ENCODE results near the gene IGF2BP2. TPM values are rescaled to one million over a fixed set of nuclear protein-coding genes. Genes with fewer than 3 reads are reported as not detected.
A peak's percentile ranks its signal among the peaks of the same experiment; 100 is the strongest.

IGF2BP2 gene
- total RNA-seq, 6 experiments from 2014 or later = 97.2 to 111 (median 100.0) TPM

DNA sequence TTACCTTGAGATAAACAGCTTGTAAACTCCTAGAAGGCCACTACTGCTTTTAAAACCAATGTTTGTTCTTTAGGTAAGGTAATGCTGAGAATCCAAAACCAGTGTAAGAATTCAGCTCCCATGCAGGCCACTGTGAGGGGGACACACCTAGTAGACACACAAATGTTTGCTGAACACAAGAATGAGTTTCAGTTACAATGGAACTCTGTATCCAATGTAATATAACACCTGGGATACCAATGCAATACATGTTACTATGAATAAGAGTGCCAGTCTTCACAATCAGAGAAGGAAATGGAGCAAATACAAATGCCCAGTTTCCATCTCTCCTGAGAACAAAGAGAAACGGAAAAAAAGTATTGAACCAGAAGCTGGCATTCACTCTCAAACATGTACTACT, 65.9 kb downstream of the IGF2BP2 start:
- Mint-ChIP-seq H3K27me3 (ENCODE audit: insufficient read depth) (peaks cover 6% of the 10 kb centered on the region), H3K9me3 (peaks cover 5% of the 10 kb centered on the region; the same call in 1 of the 2 replicates), H3K4me3 (no peak overlapping the region), H3K36me3 (ENCODE audit: low read depth) (peaks cover 32% of the 10 kb centered on the region), H3K27ac (no peak overlapping the region; the same call in 1 of the 2 replicates), H3K4me1 (ENCODE audit: low read depth) (peaks cover 77% of the 10 kb centered on the region)
- TF ChIP-seq, protein P1, sequence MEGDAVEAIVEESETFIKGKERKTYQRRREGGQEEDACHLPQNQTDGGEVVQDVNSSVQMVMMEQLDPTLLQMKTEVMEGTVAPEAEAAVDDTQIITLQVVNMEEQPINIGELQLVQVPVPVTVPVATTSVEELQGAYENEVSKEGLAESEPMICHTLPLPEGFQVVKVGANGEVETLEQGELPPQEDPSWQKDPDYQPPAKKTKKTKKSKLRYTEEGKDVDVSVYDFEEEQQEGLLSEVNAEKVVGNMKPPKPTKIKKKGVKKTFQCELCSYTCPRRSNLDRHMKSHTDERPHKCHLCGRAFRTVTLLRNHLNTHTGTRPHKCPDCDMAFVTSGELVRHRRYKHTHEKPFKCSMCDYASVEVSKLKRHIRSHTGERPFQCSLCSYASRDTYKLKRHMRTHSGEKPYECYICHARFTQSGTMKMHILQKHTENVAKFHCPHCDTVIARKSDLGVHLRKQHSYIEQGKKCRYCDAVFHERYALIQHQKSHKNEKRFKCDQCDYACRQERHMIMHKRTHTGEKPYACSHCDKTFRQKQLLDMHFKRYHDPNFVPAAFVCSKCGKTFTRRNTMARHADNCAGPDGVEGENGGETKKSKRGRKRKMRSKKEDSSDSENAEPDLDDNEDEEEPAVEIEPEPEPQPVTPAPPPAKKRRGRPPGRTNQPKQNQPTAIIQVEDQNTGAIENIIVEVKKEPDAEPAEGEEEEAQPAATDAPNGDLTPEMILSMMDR (IDR thresholded peaks at IDR 0.05) = no peak
- DNase-seq = no peak

DNA sequence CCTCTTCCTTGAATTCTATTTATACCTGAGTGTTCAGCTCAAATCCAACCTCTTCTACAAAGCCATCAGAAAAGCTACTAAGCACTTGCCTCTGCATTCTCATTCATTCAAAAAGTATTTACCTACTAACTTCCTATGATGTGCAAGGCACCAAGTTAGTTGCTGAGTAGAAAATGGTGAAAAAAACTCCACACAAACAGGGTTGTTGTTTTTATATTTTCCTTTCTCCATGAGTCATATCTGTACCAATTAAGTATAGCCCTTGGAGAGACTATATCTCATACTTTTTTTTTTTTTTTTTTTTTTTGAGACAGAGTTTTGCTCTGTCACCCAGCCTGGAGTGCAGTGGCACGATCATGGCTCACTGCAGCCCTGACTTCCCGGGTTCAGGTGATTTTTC, 67.7 kb downstream of the IGF2BP2 start:
- peaks cover 62% of the 10 kb centered on the region for H3K4me1 Mint-ChIP-seq (ENCODE audit: low read depth)
- TF ChIP-seq, protein P1 (IDR thresholded peaks at IDR 0.05) = no peak
- H3K27ac Mint-ChIP-seq = peak overlapping the region; percentile 38
- H3K9me3 Mint-ChIP-seq = peaks cover 5% of the 10 kb centered on the region; the same call in 1 of the 2 replicates
- H3K4me3 Mint-ChIP-seq = no peak overlapping the region; the same call in 1 of the 2 replicates
- peaks cover 6% of the 10 kb centered on the region for H3K27me3 Mint-ChIP-seq (ENCODE audit: insufficient read depth)
- peaks cover 45% of the 10 kb centered on the region for H3K36me3 Mint-ChIP-seq (ENCODE audit: low read depth)
- peak; percentile 63 for DNase-seq

GRCh38 chr3:185756477-185756876, 68.4 kb downstream of the IGF2BP2 start:
- H3K36me3 Mint-ChIP-seq (ENCODE audit: low read depth) = peaks cover 49% of the 10 kb centered on the region
- TF ChIP-seq, protein P1 (IDR thresholded peaks at IDR 0.05) = no peak
- peaks cover 5% of the 10 kb centered on the region; the same call in 1 of the 2 replicates for H3K9me3 Mint-ChIP-seq
- peaks cover 56% of the 10 kb centered on the region for H3K4me1 Mint-ChIP-seq (ENCODE audit: low read depth)
- H3K4me3 Mint-ChIP-seq = no peak overlapping the region
- H3K27ac Mint-ChIP-seq = no peak overlapping the region
- peaks cover 6% of the 10 kb centered on the region for H3K27me3 Mint-ChIP-seq (ENCODE audit: insufficient read depth)
- DNase-seq = no peak

DNA sequence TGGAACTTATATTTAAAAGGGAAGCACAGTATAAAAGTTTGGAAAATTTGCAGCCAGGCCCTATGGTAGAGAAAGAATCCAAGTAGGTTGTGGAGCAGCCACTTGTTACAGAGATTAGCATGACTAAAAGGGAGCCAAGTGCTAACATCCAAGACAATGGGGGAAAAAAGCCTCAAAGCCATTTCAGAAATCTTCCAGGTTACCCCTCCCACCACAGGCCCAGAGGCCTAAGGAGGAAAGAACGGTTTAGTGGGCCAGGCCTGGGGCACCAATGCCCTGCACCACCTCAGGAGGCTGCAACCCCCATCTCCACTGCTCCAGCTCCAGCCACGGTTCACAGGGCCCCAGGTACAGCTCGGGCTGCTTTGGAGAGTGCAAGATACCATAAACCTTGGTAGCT, 69.9 kb downstream of the IGF2BP2 start:
- H3K36me3 Mint-ChIP-seq (ENCODE audit: low read depth) = peaks cover 55% of the 10 kb centered on the region
- H3K27me3 Mint-ChIP-seq (ENCODE audit: insufficient read depth) = peaks cover 2% of the 10 kb centered on the region; the same call in 1 of the 2 replicates
- peaks cover 50% of the 10 kb centered on the region for H3K4me1 Mint-ChIP-seq (ENCODE audit: low read depth)
- peaks cover 5% of the 10 kb centered on the region; the same call in 1 of the 2 replicates for H3K9me3 Mint-ChIP-seq
- TF ChIP-seq, protein P1 (IDR thresholded peaks at IDR 0.05) = no peak
- H3K4me3 Mint-ChIP-seq = no peak overlapping the region
- no peak for DNase-seq
- no peak overlapping the region; the same call in 1 of the 2 replicates for H3K27ac Mint-ChIP-seq

DNA sequence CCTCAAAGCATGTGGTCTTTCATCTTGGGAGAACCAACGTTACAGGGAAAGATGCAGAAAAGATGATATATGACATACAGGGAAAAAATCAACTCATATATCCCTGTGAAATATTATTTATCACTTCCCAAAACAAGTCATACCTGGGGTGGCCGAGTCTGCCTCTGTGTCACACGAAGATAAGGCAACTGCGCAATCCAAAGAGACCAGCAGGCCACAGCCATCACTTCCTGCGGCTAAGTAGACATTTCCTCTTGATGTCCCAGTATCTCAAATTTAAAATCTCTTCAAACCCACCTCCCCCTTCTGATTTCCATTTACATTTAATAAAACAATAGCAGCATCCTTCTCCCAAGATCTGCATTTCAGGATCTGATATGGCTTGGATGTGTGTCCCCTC, 71.5 kb downstream of the IGF2BP2 start:
- no peak overlapping the region for H3K27ac Mint-ChIP-seq
- no peak for DNase-seq
- peaks cover 3% of the 10 kb centered on the region for H3K27me3 Mint-ChIP-seq (ENCODE audit: insufficient read depth)
- H3K4me1 Mint-ChIP-seq (ENCODE audit: low read depth) = peaks cover 46% of the 10 kb centered on the region
- peaks cover 5% of the 10 kb centered on the region; the same call in 1 of the 2 replicates for H3K9me3 Mint-ChIP-seq
- no peak overlapping the region for H3K4me3 Mint-ChIP-seq
- peaks cover 59% of the 10 kb centered on the region for H3K36me3 Mint-ChIP-seq (ENCODE audit: low read depth)
- TF ChIP-seq, protein P1 (IDR thresholded peaks at IDR 0.05) = no peak
